Liver (tissue), 9 donors: ENCODE data around the gene CDH4. TPM values are rescaled to one million over a fixed set of nuclear protein-coding genes. Genes with fewer than 3 reads are reported as not detected.

Experiments used
- DNase-seq: peaks from one replicate; pipeline ENCODE4 v3.0.0-alpha.2; 2017; ENCODE audit warnings: low spot score
- H3K27ac ChIP-seq, 2 donors: one replicate each; pipeline ENCODE4 v1.7.0; 2013; ENCODE audit warnings: inconsistent platforms in 2 of 2, low read length in 2 of 2, control low read depth in 1 of 2, low read depth in 1 of 2, mild to moderate bottlenecking in 1 of 2
- H3K27me3 ChIP-seq, 4 donors: one replicate each; pipeline versions ENCODE4 v1.6.1 to v1.7.0; 2013; ENCODE audit warnings: low read length in 3 of 4, inconsistent platforms in 1 of 4, mild to moderate bottlenecking in 1 of 4, moderate library complexity in 1 of 4; ENCODE audit not compliant: control insufficient read depth in 4 of 4, insufficient read depth in 4 of 4
- H3K36me3 ChIP-seq, 4 donors: one replicate each; pipeline versions ENCODE4 v1.6.1 to v1.7.0; 2013; ENCODE audit warnings: low read length in 3 of 4, mild to moderate bottlenecking in 3 of 4, low read depth in 1 of 4, moderate library complexity in 1 of 4; ENCODE audit not compliant: control insufficient read depth in 4 of 4, insufficient read depth in 3 of 4
- H3K4me1 ChIP-seq, 4 donors: one replicate each; pipeline versions ENCODE4 v1.6.1 to v1.7.0; 2013; ENCODE audit warnings: low read length in 3 of 4, mild to moderate bottlenecking in 3 of 4, moderate library complexity in 1 of 4; ENCODE audit not compliant: control insufficient read depth in 4 of 4, insufficient read depth in 4 of 4
- H3K4me3 ChIP-seq, 3 donors: one replicate each; pipeline versions ENCODE4 v1.6.1 to v1.7.0; 2013; ENCODE audit warnings: low read length in 3 of 3, control low read depth in 1 of 3, low read depth in 1 of 3, mild to moderate bottlenecking in 1 of 3
- H3K9ac ChIP-seq, 2 donors: one replicate each; pipeline ENCODE4 v1.7.0; 2013; ENCODE audit warnings: low read length in 2 of 2, mild to moderate bottlenecking in 2 of 2, moderate library complexity in 2 of 2, control low read depth in 1 of 2, low read depth in 1 of 2
- H3K9me3 ChIP-seq, 4 donors: one replicate each; pipeline versions ENCODE4 v1.6.1 to v1.7.0; 2013; ENCODE audit warnings: low read length in 3 of 4; ENCODE audit not compliant: control insufficient read depth in 4 of 4
- ATF3 ChIP-seq: IDR thresholded peaks from 2 replicates; pipeline ENCODE4 v1.6.1; 2016; ENCODE audit warnings: antibody characterized with exemption
- CTCF ChIP-seq: fragments of 150-350 bp; IDR thresholded peaks from 2 replicates; pipeline ENCODE4 v1.5.1; 2017; ENCODE audit warnings: improper control_type of control experiment, low read depth, low read length; ENCODE audit not compliant: missing input control
- EGR1 ChIP-seq, 2 donors: IDR thresholded peaks; 2 replicates each; pipeline ENCODE4 v1.6.1; 2016 to 2018; ENCODE audit warnings: antibody characterized with exemption in 2 of 2, low read depth in 2 of 2
- FOXA1 ChIP-seq: IDR thresholded peaks from 2 replicates; pipeline ENCODE4 v1.6.1; 2016; ENCODE audit warnings: antibody characterized with exemption
- FOXA2 ChIP-seq: IDR thresholded peaks from 2 replicates; pipeline ENCODE4 v1.6.1; 2016; ENCODE audit warnings: antibody characterized with exemption
- GABPA ChIP-seq, 2 donors: IDR thresholded peaks in 1 of 2; conservative IDR thresholded peaks in 1 of 2; 2 replicates each; pipeline ENCODE4 v1.6.1; 2016; ENCODE audit warnings: antibody characterized with exemption in 2 of 2, mild to moderate bottlenecking in 1 of 2, moderate library complexity in 1 of 2
- HNF4A ChIP-seq, 2 donors: conservative IDR thresholded peaks; 2 replicates each; pipeline ENCODE4 v1.6.1; 2016; ENCODE audit warnings: antibody characterized with exemption in 2 of 2, mild to moderate bottlenecking in 2 of 2
- JUND ChIP-seq, 2 donors: IDR thresholded peaks; 2 replicates each; pipeline ENCODE4 v1.6.1; 2016; ENCODE audit warnings: antibody characterized with exemption in 2 of 2
- MAX ChIP-seq: IDR thresholded peaks from 2 replicates; pipeline ENCODE4 v1.6.1; 2016; ENCODE audit warnings: antibody characterized with exemption
- NR2F2 ChIP-seq: IDR thresholded peaks from 2 replicates; pipeline ENCODE4 v1.6.1; 2016; ENCODE audit warnings: antibody characterized with exemption
- RAD21 ChIP-seq, 2 donors: IDR thresholded peaks; 2 replicates each; pipeline ENCODE4 v1.6.1; 2016; ENCODE audit warnings: antibody characterized with exemption in 2 of 2, mild to moderate bottlenecking in 2 of 2
- REST ChIP-seq: IDR thresholded peaks from 2 replicates; pipeline ENCODE4 v1.6.1; 2016; ENCODE audit warnings: antibody characterized with exemption, mild to moderate bottlenecking
- RXRA ChIP-seq, 2 donors: IDR thresholded peaks; 2 replicates each; pipeline ENCODE4 v1.6.1; 2017 to 2018; ENCODE audit warnings: antibody characterized with exemption in 2 of 2, mild to moderate bottlenecking in 1 of 2
- SP1 ChIP-seq: IDR thresholded peaks from 2 replicates; pipeline ENCODE4 v1.6.1; 2018; ENCODE audit warnings: antibody characterized with exemption, mild to moderate bottlenecking
- TAF1 ChIP-seq: conservative IDR thresholded peaks from 2 replicates; pipeline ENCODE4 v1.6.1; 2016; ENCODE audit warnings: antibody characterized with exemption, mild to moderate bottlenecking
- YY1 ChIP-seq: IDR thresholded peaks from 2 replicates; pipeline ENCODE4 v1.6.1; 2016; ENCODE audit warnings: antibody characterized with exemption, mild to moderate bottlenecking
- WGBS: extraction: QIAGEN DNeasy Blood & Tissue Kit; methylation state at CpG from one replicate; pipeline ENCODE4 v1.1.7; 2013; 5-methylcytosine and 5-hydroxymethylcytosine counted together
- polyA plus RNA-seq, 2 donors: library from polyadenylated mRNA; stranded (reverse) in 1 of 2; unstranded in 1 of 2; fragments of 200-250 nt in 1 of 2; fragments of >200 nt in 1 of 2; fragmentation: Nextera tagmentation in 1 of 2; extraction: Ambion mirVana in 1 of 2; gene quantifications; one replicate each; pipeline versions ENCODE4 v1.2.1 to v1.2.3, GENCODE V29; 2013 to 2015
- total RNA-seq, 2 donors: library from RNA; depleted of rRNA; stranded (reverse); fragments of >200 nt; gene quantifications; one replicate each; pipeline ENCODE4 v1.2.3, GENCODE V29; 2014
- donor health status: healthy.
- donor health status: healthy.
- donor health status: healthy.
- donor health status: healthy.
- donor health status: healthy.

The CDH4 gene
- total and polyA plus RNA-seq, 4 donors: 0.03 to 0.25 (median 0.19) TPM; not detected in 1

GRCh38 chr20:61222699-61223098, 29.4 kb upstream of the CDH4 start:
- Histone ChIP-seq H3K36me3 (no peaks in the 10 kb centered on the region), H3K9me3 (no peaks in the 10 kb centered on the region), H3K27me3 (peaks cover 0 to 5% (median 0%) of the 10 kb centered on the region in 4 donors), H3K4me1 (no peaks in the 10 kb centered on the region), H3K27ac (no peak overlapping the region), H3K9ac (no peak overlapping the region), H3K4me3 (no peak overlapping the region)
- DNase-seq: no peak
- no peak for TF ChIP-seq FOXA2
- TF ChIP-seq MAX: no peak
- TF ChIP-seq CTCF: no peak
- no peak for TF ChIP-seq RAD21 (IDR thresholded peaks at IDR 0.05)
- no peak for TF ChIP-seq EGR1 (IDR thresholded peaks at IDR 0.05; ENCODE audit: low read depth in 2 of 2)
- TF ChIP-seq RXRA (IDR thresholded peaks at IDR 0.05): no peak
- no peak for TF ChIP-seq SP1
- no peak for TF ChIP-seq TAF1
- TF ChIP-seq GABPA (IDR thresholded peaks at IDR 0.05 in 1 of 2, conservative IDR thresholded peaks at IDR 0.05 in 1 of 2): no peak
- TF ChIP-seq NR2F2: no peak
- TF ChIP-seq JUND (IDR thresholded peaks at IDR 0.05): no peak
- no peak for TF ChIP-seq FOXA1
- TF ChIP-seq YY1: no peak
- WGBS: 77% methylated on average over 3 of the region's 3 CpGs

GRCh38 chr20:61223121-61223520, 28.9 kb upstream of the CDH4 start:
- TF ChIP-seq REST: no peak
- no peak for TF ChIP-seq ATF3
- TF ChIP-seq TAF1: no peak
- TF ChIP-seq CTCF: no peak
- no peak for TF ChIP-seq JUND (IDR thresholded peaks at IDR 0.05)
- no peak for TF ChIP-seq HNF4A (conservative IDR thresholded peaks at IDR 0.05)
- Histone ChIP-seq H3K36me3 (no peaks in the 10 kb centered on the region), H3K4me1 (no peaks in the 10 kb centered on the region), H3K9me3 (no peaks in the 10 kb centered on the region), H3K27ac (no peak overlapping the region), H3K27me3 (peaks cover 0 to 5% (median 0%) of the 10 kb centered on the region in 4 donors), H3K9ac (no peak overlapping the region), H3K4me3 (no peak overlapping the region)
- WGBS: 48% methylated on average over 10 of the region's 10 CpGs
- DNase-seq: no peak
